Caco-2 (cell line): ENCODE results near the gene DIPK2A. TPM values are rescaled to one million over a fixed set of nuclear protein-coding genes. Genes with fewer than 3 reads are reported as not detected.

ENCODE experiments used
- BruUV-seq: library from RNA; stranded (reverse); fragments of 400-500 nt; replicated peaks from 2 replicates; lab custom pipeline; 2021; lab: Mats Ljungman, UMichigan
- CTCF ChIA-PET: fragments of 300-600 bp; sonication (Branson Sonifier 250); formaldehyde crosslinking; loops from one replicate; lab custom pipeline; 2022; ENCODE audit warnings: antibody characterized with exemption; lab: Charles Lee
- POLR2A ChIA-PET: fragments of 300-600 bp; sonication (Branson Sonifier 250); formaldehyde crosslinking; loops from one replicate; lab custom pipeline; 2022; ENCODE audit warnings: antibody characterized with exemption; lab: Charles Lee
- DNase-seq, 2 experiments: peaks; one replicate each; pipeline versions ENCODE4 v3.0.0 to v3.0.0-alpha.2; 2020 to 2022
- H3K27me3 ChIP-seq: replicated peaks from 2 replicates; pipeline ENCODE4 v1.6.0; 2011; ENCODE audit warnings: low read length; ENCODE audit not compliant: control insufficient read depth, insufficient read depth
- H3K36me3 ChIP-seq: 2 replicates; pipeline ENCODE4 v1.5.1; 2011; ENCODE audit warnings: low read length; ENCODE audit not compliant: control insufficient read depth, insufficient read depth
- H3K4me1 ChIP-seq: fragments of 250-450 bp; sonication (Bioruptor Pico); 2 replicates; pipeline ENCODE4 v1.5.1; 2020; ENCODE audit warnings: mild to moderate bottlenecking
- H3K4me3 ChIP-seq: 2 replicates; pipeline ENCODE4 v1.5.1; 2011; ENCODE audit warnings: low read depth, mild to moderate bottlenecking, control low read depth, low read length
- H3K9me3 ChIP-seq: fragments of 250-450 bp; sonication (Bioruptor Pico); 2 replicates; pipeline ENCODE4 v1.5.1; 2020; ENCODE audit warnings: mild to moderate bottlenecking, moderate library complexity
- H3K27ac Mint-ChIP-seq: one replicate; pipeline ENCODE4 v1.8.0; 2022; ENCODE audit warnings: mixed read lengths; ENCODE audit not compliant: unreplicated experiment
- H3K27me3 Mint-ChIP-seq: one replicate; pipeline ENCODE4 v1.8.0; 2022; ENCODE audit warnings: mixed read lengths; ENCODE audit not compliant: insufficient read depth, unreplicated experiment
- H3K36me3 Mint-ChIP-seq: one replicate; pipeline ENCODE4 v1.8.0; 2022; ENCODE audit warnings: mild to moderate bottlenecking, mixed read lengths; ENCODE audit not compliant: insufficient read depth, unreplicated experiment
- H3K4me1 Mint-ChIP-seq: one replicate; pipeline ENCODE4 v1.8.0; 2022; ENCODE audit warnings: low read depth, mixed read lengths; ENCODE audit not compliant: unreplicated experiment
- H3K4me3 Mint-ChIP-seq: one replicate; pipeline ENCODE4 v1.8.0; 2022; ENCODE audit warnings: mild to moderate bottlenecking, moderate library complexity, mixed read lengths; ENCODE audit not compliant: unreplicated experiment
- H3K9me3 Mint-ChIP-seq: one replicate; pipeline ENCODE4 v1.8.0; 2022; ENCODE audit warnings: mixed read lengths; ENCODE audit not compliant: unreplicated experiment
- CTCF ChIP-seq, 2 experiments: fragments of 200-600 bp in 1 of 2; IDR thresholded peaks; 1 replicate in 1 of 2; 2 replicates in 1 of 2; pipeline versions ENCODE4 v1.5.1 to v1.8.0; 2011 to 2022; ENCODE audit warnings: antibody characterized with exemption in 1 of 2, control low read depth in 1 of 2, inconsistent platforms in 1 of 2, low read depth in 1 of 2, low read length in 1 of 2, mild to moderate bottlenecking in 1 of 2, moderate library complexity in 1 of 2; ENCODE audit not compliant: insufficient read depth in 1 of 2, severe bottlenecking in 1 of 2, unreplicated experiment in 1 of 2
- intact Hi-C: fragments of 100-400 bp; cut with micrococcal nuclease; formaldehyde crosslinking; loops from one replicate; pipeline ENCODE4 v1.10.0; 2022; ENCODE audit not compliant: unreplicated experiment
- total RNA-seq: library from RNA; stranded (reverse); gene quantifications from 2 replicates; pipeline ENCODE4 v1.2.3, GENCODE V29; 2022

The DIPK2A gene
- total RNA-seq, 1 experiment from 2014 or later = 29.0 TPM

- no peak for TF ChIP-seq CTCF (IDR thresholded peaks at IDR 0.05; ENCODE audit: insufficient read depth in 1 of 2, low read depth in 1 of 2, low read length in 1 of 2, severe bottlenecking in 1 of 2, unreplicated experiment in 1 of 2)
- no TSS peak for BruUV-seq
- H3K36me3 Mint-ChIP-seq = no peaks in the 10 kb centered on the region
- no peak for DNase-seq
- H3K9me3 ChIP-seq = no peaks in the 10 kb centered on the region
- H3K27me3 Mint-ChIP-seq = no peaks in the 10 kb centered on the region
- no peaks in the 10 kb centered on the region for H3K27me3 ChIP-seq
- H3K4me3 Mint-ChIP-seq = no peak overlapping the region
- H3K4me1 Mint-ChIP-seq = no peaks in the 10 kb centered on the region
- intact Hi-C loops = no loop called here
- no peaks in the 10 kb centered on the region for H3K36me3 ChIP-seq
- H3K4me3 ChIP-seq = no peak overlapping the region
- peaks cover 21% of the 10 kb centered on the region for H3K9me3 Mint-ChIP-seq
- no peaks in the 10 kb centered on the region for H3K4me1 ChIP-seq
- CTCF ChIA-PET = no interaction called here
- POLR2A ChIA-PET = no interaction called here
- no peak overlapping the region for H3K27ac Mint-ChIP-seq
Observed at GRCh38 chr3:144015133-144015532, 43.5 kb downstream of the DIPK2A start.

DNA sequence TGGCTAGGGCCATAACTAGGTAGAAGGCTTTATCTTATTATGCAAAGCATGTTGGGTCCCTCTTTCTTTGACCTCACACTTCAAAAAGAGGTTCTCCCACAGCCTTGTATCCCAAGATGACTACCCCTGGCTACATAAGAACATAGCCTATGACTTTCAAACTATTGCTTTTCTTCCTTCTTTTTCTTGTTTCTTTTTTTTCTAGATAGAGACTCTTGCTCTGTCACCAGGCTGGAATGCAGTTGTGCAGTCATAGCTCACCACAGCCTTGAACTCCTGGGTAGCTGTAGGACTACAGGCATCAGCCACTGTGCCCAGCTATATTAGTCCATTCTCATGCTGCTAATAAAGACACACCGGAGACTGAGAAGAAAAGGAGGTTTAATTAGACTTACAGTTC lies 47.2 kb downstream of the DIPK2A start:
- intact Hi-C loops = no loop called here
- Histone ChIP-seq H3K9me3 (no peaks in the 10 kb centered on the region), H3K27me3 (no peaks in the 10 kb centered on the region), H3K4me1 (no peaks in the 10 kb centered on the region), H3K4me3 (no peak overlapping the region), H3K36me3 (no peaks in the 10 kb centered on the region)
- no peak for TF ChIP-seq CTCF (IDR thresholded peaks at IDR 0.05; ENCODE audit: insufficient read depth in 1 of 2, low read depth in 1 of 2, low read length in 1 of 2, severe bottlenecking in 1 of 2, unreplicated experiment in 1 of 2)
- H3K36me3 Mint-ChIP-seq = no peaks in the 10 kb centered on the region
- no peaks in the 10 kb centered on the region for H3K27me3 Mint-ChIP-seq
- no peak overlapping the region for H3K4me3 Mint-ChIP-seq
- DNase-seq = no peak
- CTCF ChIA-PET = no interaction called here
- H3K9me3 Mint-ChIP-seq = peaks cover 30% of the 10 kb centered on the region
- no TSS peak for BruUV-seq
- no peak overlapping the region for H3K27ac Mint-ChIP-seq
- POLR2A ChIA-PET = no interaction called here
- H3K4me1 Mint-ChIP-seq = no peaks in the 10 kb centered on the region

Other genes with a start within 250 kb of the DIPK2A start
- gene SLC9A9, start 123.4 kb upstream of the DIPK2A start, total RNA-seq = not detected in 2 replicates